ENCODE results near the gene CCT4.

GRCh38 chr2:61855318-61855613, 33.2 kb downstream of the CCT4 start:
- TF ChIP-seq YY1 (IDR thresholded peaks at IDR 0.05; ENCODE audit: insufficient read depth, insufficient read length) (no peak), SUZ12 (IDR thresholded peaks at IDR 0.05; ENCODE audit: extremely low read depth, insufficient read depth, insufficient read length) (no peak)

All from NT2/D1 (cell line).